NCI-H1930 (cell line): ENCODE measurements around the gene KRT7.

Experiments
- DNase-seq, 2 experiments: peaks; one replicate each; lab custom pipeline; 2025; lab: John Stamatoyannopoulos, UW

The KRT7 gene

DNA sequence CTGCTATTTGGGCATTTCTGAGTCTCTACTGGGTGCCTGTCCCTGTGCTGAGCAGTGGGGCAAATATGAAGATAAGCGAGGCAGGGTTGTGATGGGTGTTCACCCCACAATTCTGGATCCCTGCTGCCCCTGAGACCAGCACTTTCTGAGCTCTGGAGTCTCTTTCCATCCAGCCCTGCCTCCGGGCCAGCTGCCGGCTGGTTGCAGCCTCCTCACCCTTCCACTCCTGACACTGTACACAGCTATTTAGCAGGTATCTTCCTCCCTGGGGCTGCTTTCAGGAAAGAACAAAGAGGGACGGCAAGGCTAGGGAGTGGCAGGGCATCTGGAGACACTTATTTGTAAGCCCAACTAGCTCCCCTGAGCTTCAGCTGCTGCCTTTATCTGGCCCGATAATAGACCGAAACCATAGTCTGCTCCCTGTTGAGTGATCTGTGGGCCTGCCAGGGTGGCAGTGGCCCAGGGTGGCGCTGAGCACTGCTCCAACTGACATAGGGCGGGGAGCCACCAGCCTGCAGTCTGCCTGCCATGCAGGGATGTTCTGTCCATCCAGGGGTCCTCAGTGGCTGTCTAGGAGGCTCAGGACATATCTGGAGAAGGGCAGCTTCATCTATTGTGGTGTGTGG, 33.6 kb upstream of the KRT7 start:
- DNase-seq: no peak

DNA sequence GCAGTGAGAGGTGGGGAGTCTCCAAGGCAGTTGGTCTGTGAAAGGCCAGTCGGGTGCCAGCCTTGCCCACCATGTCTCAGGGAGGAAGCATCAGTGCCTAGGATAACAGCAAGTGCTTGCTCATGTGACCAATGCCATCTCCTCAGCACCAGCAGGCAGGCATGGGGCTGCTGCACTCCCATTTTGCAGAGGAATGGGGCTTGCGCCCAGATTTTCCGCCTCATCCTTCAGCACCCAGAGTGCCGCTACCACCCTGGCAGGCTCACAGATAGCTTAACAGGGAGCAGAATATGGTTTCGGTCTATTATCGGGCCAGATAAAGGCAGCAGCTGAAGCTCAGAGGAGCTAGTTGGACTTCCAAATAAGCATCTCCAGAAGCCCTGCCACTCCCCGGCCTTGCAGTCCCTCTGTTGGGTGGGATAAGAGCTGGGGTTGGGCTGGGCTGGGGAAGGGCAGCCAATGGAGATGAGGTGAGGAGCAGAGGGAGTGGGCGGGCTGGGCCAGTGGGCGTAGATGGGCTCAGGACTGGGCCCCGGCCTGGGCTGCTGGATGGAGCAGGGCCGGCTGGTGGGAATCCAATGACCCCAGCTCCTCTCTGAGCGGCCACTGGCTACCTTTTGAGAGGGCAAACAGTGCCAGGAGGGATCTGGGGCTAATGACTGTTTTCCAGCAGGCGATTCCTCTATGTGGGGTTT, 32.8 kb upstream of the KRT7 start:
- DNase-seq: no peak

DNA sequence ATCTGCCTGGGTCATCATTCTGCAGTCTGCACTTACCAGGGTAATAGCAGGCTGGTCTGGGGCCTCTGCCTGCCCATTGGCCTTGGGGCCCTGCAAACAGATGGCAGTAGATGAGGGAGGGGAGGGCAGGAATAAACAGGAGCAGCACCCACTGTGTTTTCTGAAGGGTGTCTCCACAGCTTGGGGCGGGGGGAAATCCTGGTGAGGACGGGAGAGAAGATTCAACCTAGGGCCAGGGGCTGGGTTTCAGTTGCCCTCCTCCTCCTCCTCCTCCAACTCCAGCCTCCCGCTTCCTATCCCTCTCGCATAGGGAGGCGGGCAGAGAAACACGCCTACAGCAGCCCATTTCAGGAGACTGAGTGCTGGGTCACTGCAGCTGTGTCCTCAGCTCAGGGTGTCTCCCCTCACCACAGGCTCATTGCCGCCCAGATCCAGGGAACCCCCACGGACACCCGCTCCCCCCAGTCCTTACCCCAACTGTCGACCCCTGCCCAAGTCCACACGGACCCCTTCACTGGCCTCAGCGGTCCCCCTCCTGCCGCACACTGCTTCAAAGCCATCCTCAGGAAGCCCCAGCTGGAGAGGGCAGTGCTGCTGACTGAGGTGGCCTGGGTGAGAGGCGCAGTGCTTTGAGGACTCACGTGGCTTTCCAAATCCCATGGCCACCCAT, 32.1 kb upstream of the KRT7 start:
- no peak for DNase-seq

DNA sequence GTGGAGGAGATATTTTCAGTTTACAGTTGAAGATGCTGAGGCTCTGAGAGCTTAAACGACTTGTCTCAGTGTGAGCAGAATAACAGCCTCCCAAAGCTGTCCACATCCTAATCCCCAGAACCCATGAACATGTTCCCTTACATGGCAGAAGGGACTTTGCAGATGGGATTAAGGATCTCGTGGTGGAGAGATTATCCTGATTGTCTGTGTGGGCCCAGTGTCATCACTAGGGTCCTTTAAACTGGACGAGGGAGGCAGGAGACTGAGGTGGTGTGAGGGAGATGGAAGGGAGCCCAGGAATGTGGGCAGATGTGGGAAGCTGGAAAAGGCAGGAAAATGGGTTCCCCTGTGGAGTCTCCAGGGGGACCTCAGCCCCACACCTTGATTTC, 31.6 kb upstream of the KRT7 start:
- DNase-seq: no peak

DNA sequence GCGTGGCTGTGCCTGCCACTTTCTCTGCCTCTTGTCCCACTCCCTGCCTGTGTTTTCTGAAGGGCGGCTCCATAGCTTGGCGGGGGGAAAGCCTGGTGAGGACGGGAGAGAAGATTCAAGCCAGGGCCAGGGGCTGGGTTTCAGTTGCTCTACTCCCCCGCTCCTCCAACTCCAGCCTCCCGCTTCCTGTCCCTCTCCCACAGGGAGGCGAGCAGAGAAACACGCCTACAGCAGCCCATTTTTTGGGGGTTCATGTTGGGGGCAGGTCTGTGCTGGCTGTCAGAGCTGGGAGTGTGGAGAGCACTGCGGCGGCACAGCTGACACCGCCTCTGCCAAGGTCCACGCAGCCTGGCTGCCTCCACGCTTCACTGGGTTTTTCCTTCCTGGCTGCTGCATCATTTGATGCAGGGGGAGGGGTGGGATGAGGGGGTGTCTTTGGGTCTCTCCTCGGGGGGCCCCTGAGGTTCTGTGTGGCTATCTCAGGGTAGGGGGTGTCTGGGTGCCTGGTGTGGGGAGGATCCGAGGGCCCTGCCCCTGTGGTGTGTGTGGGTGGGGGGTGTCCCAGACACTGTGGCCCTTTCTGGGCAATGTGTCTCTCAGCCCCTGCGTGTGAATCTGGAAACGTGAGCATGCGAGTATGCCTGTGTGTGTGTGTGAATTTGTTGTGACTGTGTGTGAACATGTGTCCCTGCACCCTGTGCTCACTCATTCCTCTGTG, 30.5 kb upstream of the KRT7 start:
- no peak for DNase-seq

DNA sequence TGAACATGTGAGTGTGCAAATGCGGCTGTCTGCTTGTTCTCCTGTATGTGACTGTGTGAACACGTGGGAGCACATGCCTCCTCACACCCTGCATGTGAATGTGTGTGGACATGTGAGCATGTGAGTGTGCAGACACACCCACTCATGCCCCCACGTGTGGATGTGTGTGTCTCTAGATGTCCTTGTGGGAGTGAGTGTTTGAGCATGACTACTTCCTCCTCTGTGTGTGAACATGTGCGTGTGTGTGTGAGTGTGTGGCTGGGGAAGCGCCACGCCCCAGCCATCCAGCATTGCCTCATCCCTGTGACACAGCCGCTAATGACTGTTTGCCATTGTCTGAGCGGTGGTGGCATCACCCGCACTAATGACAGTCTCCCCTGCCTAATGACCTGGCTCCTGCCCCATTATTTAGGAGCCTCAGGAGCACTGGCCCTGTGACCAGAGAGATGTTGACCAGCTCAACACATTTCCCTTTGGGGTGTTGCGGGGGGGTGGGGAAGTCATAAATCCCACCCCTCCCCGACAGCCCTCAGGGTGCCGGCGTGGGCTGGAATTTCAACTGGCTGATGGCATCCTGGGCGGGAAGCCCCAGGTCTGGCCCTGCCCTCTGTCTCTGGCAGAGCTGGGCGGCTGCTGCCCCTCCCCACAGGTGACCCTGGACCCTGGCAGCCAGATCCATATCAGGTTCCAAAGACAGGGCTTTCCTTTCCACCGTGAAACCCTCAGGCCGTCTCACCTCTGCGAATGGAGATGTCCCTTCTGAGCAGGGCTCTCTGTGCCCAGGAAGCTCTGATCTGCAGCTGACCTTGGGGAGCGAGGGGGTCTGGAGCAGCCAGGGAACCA, 29.7 kb upstream of the KRT7 start:
- DNase-seq: no peak

DNA sequence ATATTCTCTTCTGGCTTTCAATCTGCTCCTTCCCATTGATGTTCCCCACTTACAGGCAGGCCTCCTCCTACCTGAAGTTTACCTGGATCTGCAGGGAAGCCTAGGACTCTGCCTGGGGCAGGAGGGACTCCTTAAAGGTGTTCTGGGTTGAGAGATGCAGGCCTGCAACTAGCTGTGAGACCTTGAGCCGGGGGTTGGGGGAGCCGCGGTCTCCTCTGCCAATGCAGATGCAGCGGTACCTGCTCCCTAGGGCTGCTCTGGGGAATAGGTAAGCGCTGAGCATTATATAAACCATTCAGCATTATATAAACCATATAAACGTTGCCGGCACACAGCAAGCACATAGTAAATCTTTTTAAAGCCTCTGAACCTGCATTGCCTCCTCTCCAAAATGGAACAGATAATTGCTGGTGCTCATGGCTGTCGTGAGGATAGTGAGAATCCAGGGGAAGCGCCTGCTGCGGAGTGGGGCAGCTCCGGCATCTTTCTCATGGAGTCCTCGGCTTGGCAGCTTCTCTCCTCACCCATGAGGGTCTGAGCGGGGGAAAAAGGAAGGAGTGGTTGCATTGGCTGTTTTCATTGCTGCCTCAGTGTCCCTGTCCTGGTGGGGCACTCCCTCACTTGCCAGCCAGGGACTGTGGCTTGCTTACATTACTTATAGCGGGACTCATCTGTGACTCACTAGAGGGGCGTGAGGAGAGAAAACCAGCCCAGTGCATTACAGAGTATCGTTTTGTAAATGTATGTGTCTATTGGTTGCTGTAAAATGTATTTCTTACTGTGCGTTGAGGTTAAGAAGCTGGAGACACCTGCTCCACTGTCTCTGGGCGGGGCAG, 28.7 kb upstream of the KRT7 start:
- DNase-seq: no peak

DNA sequence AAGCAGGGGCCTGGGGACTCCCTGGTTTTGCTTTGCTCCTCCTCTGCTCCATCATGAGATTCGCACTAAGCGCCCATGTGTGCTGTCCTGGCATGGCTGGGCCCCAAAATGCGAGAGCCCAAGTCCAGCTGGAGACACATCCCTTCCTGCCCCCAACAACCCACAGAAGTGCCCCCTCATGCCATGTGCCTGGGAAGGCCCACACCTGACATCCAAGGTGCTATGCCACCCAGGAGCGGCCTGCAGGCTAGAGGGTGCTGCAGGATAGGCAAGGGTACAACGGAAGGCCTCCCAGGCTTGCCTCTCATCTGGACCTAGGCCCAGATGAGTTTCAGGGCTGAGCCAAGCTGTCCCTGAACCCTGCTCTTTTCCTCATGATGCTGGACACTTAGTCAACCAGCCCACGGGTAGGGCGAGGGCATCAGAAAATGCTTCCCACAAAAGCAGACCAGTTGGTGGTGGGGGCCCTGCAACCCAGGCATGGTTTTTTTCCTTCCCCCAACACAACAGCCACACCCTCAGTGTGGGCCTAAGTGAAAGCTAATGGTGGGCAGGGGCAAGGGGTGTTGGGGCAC, 28.0 kb upstream of the KRT7 start:
- no peak for DNase-seq

DNA sequence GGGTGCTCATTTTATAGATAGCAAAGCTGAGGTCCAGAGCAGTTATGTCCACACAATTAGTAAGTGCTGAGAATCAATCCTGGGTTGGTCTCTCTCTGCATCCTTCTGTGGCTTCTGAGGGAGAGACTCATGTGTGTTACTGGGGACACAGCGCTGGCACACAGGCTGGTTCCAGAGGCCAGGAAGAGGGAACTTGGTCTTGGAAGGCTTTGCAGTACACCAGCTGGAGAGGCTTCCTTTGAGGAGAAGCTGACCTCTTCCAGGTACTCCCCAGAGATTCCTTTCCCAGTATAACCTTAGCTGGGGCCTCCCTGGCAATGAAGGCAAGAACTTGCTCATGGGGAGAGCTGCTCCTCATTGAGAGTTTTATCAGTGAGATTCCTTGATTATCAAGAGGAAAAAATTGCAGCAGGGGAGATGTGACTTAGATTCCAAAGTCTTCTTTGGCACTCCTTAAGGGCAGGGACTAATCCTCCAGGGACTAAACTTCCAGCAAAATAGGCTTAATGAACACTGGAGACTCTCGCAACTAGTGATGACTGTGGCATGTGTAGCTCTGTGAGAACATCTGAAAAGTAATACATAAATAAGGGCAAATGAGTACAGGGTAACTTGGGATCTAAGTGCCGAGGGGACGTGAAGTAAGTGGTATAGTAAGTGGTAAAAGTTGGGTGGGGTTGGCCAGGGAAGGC, 27.3 kb upstream of the KRT7 start:
- no peak for DNase-seq

DNA sequence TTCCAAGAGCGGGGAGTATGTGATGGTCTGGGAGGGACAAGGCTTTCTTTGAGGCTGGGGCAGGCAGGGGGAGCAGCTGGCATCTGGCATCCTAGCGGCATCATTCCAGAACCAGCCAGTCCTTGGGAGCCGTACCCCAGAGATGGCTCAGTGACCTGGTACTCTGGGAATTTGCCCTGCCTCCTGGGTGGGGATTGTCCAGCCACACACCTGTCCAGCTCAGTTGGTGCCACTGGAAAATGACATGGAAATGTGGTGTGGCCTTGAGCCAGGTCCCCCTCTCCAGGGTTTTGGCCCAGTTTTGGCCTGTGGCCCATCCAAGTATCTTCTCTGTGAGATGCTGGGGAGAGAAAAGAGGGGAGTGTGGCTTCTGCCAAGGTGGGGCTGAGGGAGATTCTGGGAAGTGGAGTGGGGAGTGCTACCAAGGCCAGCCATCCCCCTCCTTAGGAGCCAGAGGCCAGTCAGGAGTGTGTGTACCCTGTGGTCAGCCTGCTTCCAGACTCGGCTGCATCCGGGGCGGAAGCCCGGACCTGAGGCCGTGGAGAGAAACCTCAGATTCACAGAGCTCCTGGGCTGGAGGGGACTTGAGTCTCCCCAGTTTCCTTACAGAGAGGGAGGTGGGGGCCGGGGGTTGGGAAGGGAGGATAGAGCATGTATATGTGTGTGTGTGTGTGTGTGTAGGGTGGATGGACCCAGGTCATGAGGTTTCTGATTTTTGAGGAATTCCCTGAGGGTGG, 26.6 kb upstream of the KRT7 start:
- no peak for DNase-seq

DNA sequence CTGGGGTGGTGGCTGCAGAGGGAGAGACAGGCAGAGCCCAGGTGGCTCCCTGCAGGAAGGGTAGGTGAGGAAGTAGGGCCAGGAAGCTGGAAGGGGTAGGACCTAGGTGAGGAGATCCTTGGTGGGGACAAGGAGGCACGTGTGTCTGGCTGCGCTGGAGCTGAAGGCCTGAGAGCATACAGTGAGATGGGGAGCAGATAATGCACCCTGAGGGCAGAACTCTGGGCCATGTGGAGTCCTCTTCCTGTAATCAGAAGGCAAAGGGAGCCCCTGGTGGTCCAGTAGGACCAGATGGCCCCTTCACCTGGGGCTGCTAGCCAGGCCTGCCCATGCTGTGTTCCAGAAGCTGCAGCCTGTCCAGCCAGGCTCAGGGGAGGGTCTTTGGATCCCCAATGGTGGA, 25.9 kb upstream of the KRT7 start:
- DNase-seq: no peak

DNA sequence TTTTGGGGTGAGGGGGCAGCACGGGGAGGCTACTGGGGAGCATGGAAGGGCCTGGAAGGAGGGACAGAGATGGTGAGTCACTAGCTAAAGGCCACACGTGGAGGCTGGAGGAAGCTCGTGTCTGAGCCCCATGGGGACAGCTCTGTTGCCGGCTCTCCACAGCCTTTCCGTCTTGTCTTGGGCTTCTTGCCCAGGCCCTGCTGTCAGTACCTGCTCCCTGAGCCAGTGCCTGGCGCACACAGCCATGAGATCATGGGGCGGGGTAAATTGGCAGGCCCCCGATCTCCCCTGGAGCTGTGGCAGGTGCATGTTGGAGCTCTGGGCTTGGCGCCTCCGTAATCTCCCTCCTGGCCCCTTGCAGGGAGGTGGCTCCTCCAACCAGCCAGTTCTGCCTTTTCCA, 25.1 kb upstream of the KRT7 start:
- DNase-seq: no peak

DNA sequence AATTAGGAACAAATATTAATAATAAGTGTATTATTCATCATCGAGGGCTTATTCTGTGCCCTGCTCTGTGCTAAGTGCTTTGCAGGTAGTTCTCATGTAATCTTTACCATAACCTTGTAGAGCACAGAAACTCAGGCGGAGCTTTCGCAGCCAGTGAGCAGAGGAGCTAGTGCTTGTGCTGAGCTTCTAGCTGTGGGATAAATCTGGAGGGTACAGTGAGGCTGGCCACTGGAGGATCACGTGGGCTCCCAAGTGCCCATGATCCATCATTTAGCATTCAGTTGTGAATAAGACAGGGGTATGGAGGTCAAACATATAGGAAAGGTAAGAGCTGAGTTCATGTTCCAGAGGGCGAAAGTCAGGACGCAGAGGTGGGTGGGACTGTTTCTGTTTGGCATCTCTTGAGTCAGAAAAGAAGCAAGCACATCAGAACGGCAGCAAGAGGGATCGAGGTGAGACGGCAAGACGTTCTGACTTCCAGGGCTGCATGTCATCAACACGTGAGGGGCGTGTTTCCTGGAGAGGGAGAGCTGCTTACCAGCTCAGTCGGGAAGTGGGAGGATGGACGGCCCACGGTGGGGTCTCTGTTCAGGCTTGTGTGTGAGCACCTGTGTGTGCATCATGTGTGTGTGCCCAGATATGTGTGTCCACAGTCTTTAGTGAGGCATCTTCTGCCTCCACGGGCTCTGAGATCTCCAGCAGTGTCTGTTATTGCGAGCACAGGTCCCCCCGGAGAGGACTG, 24.4 kb upstream of the KRT7 start:
- no peak for DNase-seq

DNA sequence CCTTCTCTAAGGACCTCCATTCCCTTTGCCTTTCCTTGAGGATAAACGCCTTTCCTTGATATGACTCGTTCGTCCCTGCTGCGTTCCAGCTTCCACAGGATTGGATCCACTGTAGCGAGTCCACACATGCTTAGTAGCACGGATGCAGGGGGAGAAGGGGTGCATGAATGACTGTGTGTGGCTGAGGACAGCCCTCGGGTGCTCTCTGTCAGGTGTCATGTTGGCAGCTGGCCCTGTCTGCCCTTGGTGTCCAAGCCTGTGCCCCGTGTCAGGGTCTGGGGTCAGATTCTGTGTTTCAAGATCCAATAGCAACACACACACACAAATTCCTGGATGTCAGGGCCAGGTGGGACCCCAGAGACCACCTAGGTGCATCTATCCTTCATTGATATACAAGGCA, 23.7 kb upstream of the KRT7 start:
- DNase-seq: no peak

DNA sequence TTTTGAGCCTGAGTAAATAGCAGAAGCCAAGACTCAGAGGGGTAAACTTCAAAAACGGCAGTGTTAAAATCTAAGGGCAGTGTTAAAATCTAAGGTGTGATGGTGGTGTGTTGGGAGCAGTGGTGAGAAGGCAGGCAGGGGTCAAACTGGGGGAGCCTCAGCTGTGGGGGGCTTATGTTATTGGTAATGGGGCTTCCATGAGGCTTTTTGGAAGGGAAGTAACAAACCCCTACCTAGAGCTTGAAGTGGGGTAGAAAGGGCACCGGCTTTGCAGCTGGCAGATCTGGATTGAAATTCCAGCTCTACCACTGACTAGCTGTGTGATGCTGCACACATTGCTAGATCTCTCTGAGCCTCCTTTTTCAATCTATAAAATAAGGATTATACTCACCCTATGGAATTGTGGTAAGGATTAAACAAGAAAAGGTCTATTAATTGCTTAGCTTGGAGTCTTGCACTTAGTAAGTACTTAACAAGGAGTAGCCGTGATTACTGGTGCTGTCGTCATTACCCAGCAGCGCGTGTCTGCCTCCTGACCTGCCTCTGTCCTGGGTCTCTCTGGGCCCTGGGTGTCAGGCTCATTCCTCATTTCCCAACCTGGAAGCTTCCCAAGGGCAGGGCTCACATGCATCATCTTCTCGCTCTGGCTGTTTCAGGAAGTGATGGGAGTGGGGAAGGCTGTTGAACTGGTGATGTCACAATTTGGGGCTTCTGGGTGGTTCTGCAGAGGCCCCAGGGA, 22.7 kb upstream of the KRT7 start:
- DNase-seq: no peak

DNA sequence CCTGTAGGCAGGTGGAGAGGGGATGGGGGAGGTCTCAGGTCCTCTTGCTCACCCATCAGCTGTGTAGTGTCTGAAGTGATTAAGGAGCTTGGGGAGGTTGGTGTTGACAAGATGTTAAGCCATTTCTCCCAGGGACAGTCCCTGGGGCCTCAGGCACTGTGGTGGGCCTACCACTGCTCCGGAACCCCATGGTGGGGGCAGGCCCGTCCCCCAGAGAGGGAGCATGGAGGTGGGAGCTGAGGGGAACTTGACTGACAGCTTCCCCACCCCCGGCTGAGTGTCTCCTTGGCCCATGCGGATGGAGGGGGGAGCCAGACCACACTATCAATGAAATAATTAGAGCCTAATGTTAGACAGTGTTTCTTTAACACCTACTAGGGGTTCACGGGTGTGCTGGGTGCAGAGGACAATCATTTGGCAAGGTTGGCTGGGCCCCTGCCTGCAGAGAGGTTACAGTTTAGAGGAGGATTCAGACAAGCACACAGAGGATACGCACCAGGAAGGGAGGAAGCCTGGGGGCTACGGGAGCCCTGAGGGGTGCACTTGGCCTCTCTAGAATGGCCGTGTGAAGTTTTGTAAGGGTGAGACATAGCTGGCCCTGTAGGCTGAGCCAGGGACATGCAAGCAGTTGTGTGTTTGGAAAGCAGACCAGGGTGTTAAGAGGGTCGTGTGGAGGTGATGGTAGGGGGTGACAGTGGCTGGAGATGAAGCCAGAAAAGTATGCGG, 22.0 kb upstream of the KRT7 start:
- no peak for DNase-seq
